Adipose tissue (tissue), 3 donors: ENCODE data around the gene TMEM41B. TPM values are rescaled to one million over a fixed set of nuclear protein-coding genes. Genes with fewer than 3 reads are reported as not detected.

Experiments used
- H3K27ac ChIP-seq: one replicate; pipeline ENCODE4 v1.5.1; 2013; ENCODE audit warnings: low read depth, low read length
- WGBS, 3 donors: extraction: QIAGEN DNeasy Blood & Tissue Kit; methylation state at CpG; one replicate each; pipeline ENCODE4 v1.1.7; 2013; 5-methylcytosine and 5-hydroxymethylcytosine counted together
- polyA plus RNA-seq, 3 donors: library from polyadenylated mRNA; stranded (reverse); fragments of 200-250 nt; gene quantifications; one replicate each; pipeline ENCODE4 v1.2.3, GENCODE V29; 2013
- donor health status: healthy with polysubstance abuse.
- donor health status: Bipolar disorder and iron deficiency.
- donor health status: healthy.

Gene TMEM41B
- polyA plus RNA-seq, 3 donors = 7.3 to 8.8 (median 8.8) TPM

DNA sequence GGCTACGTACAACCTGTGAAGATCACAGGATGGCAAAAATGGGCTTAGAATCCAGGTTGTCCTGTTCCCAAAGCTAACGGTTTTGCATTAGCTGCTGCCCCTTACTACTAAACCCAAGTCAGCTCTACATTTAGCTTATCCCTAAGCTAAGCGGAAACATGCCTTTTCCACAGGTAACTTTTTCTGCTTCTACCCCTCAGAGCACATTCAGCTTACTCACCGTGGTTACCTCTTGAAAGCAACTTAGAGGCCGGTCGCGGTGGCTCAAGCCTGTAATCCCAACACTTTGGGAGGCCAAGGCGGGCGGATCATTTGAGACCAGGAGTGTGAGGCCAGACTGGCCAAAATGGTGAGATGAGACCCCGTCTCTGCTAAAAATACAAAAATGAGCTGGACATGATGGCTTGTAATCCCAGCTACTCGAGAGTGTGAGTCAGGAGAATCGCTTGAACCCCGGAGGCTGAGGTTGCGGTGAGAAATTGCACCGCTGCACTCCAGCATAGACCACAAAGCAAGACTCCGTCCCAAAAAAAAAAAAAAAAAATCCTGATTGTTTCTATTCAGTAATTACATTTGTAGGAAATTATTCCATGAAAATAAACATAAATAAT lies 790 bp upstream of the TMEM41B start:
- peak overlapping the region; percentile 6 for H3K27ac ChIP-seq
- 46 to 73% (median 65%) methylated on average over 16 of the region's 16 CpGs for WGBS, 3 donors

DNA sequence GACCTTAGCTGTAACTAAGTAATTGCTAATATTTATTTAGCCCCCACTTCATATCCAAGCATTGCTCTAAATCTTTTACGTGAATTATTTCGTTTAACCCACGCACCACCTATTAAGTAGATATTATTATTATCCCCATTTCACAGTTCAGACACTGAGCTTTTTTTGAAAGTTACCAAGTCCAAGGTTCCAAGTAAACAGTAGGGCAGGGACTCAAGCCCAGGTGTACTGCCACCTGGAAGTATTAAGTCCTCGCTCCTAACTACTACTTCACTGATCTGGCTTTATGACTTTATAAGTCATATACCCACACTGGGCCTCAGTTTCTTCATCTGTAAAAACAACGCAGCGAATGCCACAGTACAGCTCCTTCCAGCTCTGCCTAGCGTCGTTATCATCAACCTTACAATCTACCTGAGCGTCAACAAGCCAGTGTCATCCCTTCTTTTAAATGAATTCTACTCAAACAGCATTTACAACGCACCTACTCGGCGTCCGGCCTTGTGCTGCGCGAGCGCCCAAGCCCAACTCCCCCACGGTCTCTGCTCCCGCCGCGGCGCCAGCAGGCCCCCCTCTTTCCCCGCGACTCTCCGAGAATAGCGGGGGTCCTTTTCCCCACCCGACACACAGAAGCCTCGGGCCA lies 624 bp downstream of the TMEM41B start:
- 1 to 2% (median 1%) methylated on average over 27 of the region's 27 CpGs for whole genome bisulfite sequencing, 3 donors
- H3K27ac ChIP-seq = no peak overlapping the region

DNA sequence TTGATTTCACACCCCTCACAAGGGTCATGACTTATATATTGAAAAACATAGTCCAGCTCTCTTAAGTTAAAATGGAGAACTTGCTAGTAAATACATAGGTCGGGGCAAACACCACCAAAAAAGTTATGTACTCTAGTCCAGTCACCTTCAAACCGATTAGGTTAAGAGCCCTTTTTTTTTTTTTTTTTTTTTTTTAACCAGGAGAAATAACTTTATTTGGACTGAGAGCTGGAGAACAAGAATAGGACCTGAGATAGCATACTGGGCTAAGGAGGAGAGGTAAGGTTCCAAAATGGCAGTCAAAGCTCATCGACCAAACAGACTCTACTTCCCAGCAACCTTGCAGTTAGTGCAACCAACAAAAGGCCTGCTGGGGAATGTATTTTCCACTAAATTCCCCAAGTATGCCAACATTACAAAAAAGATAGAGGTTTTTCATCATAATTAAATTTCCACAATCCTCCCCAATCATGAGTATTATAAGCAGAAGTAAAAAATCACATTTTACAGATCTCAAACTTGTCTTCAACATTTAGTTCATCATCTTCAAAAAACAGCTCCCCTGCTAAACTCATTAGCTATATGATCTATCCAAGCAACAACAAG lies 3.8 kb downstream of the TMEM41B start:
- no peak overlapping the region for H3K27ac ChIP-seq
- 80 to 95% (median 91%) methylated on average over 3 of the region's 3 CpGs for WGBS, 3 donors

DNA sequence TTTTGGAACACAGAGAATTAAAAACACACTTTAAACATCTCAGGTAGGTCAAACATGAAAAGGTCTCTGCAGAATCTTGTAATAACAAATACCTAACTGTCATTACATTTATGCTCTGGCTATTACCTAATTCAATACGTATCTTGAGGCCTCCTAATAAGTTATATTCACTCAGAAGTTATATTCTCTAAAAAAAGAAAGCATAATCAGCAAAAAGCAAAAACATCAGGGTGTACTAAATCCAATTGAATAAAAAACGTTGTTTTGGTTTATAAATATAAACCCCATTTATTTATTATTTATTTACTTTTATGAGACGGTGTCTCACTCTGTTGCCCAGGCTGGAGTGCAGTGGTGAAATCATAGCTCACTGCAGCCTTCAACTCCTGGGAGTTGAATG lies 10.2 kb downstream of the TMEM41B start:
- H3K27ac ChIP-seq = no peak overlapping the region
- 76 to 92% (median 87%) methylated on average over 3 of the region's 3 CpGs for WGBS, 3 donors

DNA sequence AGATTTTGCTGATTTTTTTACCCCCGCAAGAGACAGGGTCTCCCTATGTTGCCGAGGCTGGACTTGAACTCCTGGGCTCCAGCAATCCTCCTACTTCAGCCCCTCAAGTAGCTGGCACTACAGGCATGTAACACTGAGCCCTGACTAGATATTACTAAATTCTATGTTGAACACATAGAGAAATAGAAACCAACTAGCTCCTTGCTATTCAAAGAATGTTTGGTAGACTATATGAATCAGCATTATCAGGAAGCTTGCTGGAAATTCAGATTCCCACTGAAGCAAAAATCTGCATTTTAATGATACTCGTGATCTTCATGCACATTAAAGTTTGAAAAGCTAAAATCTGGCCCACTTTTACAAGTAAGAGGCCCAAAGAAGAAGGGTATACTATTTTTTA lies 11.9 kb downstream of the TMEM41B start:
- WGBS, 3 donors = 84 to 94% (median 89%) methylated on average over 3 of the region's 3 CpGs
- H3K27ac ChIP-seq = no peak overlapping the region

DNA sequence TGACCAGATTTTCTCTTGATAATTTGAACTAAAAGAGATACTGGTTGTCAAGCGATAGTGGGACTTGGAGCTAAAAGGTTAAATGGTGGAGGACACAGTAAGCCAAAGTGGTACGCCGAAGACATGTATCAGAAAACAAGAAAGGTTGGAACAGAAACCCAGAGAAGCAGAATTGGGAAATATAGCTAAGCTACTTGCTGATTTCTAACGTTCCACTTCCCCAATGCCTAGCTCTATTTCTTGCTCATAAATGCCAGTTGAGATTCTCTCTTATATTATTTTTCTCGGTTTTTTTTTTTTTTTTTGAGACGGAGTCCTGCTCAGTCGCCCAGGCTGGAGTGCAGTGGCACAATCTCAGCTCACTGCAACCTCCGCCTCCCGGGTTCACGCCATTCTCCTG lies 12.7 kb downstream of the TMEM41B start:
- no peak overlapping the region for H3K27ac ChIP-seq
- WGBS, 3 donors = 75 to 89% (median 78%) methylated on average over 9 to 10 of the region's 10 CpGs

DNA sequence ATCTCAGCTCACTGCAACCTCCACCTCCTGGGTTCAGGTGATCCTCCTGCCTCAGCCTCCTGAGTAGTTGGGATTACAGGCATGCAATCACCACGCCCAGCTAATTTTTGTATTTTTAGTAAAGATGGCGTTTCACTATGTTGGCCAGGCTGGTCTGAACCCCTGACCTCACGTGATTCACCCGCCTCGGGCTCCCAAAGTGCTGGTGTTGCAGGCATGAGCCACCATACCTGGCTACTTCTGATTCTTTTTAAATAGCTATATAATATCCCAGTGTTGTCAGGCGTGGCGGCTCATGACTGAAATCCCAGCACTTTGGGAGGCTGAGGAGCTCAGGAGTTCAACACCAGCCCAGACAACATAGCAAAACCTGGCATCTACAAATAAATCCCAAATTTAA lies 20.7 kb downstream of the TMEM41B start:
- WGBS, 3 donors = 95 to 99% (median 97%) methylated on average over 7 of the region's 7 CpGs
- no peak overlapping the region for H3K27ac ChIP-seq

DNA sequence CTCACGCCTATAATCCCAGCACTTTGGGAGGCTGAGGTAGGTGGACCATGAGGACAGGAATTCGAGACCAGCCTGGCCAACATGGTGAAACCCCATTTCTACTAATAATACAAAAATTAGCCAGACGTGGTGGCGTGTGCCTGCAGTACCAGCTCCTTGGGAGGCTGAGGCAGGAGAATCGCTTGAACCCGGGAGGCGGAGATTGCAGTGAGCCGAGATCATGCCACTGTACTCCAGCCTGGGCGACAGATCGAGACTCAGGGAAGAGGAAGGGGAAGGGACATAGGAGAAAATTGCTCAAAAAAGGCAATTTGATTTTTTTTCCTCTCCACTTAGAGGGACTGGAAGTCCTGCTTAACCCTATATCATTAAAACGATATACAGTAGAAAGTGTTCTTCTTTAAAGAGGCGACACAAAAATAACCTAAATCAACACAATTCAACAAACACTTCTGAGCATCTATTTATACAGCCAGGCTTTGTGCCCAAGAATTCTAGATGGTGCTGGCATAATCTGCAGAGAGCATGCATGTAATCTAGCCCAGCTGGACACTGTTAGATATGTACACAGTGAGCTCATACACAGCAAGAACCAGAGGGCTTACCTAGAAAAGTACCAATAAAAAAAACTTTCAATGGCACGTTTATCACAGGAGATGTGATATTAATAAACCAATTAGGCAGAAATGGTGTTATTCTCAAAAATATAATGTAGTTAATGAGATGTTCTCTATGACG lies 28.4 kb downstream of the TMEM41B start:
- H3K27ac ChIP-seq = no peak overlapping the region
- 91 to 96% (median 95%) methylated on average over 14 of the region's 14 CpGs for WGBS, 3 donors

DNA sequence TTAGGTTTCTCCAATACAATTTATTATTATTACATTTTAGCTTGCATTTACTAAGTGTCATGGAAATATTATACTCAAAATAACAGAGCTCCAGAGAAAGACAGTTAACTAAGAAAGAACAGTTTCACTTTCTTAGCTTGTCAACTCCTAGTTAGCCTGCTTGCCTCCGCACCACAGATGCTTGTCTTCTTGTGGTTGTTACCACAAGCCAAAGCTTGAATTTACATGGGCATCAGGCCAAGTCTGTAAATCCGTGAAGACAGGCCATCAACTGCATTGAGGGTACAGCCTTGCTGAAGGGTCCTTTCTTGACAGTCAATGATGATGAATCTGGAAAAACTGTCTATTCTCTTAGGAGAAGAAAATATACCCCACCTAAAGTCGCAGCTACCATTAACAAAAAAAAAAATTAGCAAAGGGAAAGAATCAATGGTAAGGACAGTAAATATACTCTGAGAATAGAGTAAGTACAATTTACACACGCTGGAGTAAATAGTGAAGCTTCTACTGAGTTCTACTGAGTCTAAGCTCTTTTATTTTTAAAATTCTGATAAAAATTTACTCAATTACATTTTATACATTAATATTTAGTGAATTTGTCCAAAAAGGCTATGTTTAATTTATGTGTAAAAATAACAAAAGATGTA lies 33.6 kb downstream of the TMEM41B start:
- no peak overlapping the region for H3K27ac ChIP-seq
- 47 to 54% (median 49%) methylated on average over 4 of the region's 4 CpGs for WGBS, 3 donors

DNA sequence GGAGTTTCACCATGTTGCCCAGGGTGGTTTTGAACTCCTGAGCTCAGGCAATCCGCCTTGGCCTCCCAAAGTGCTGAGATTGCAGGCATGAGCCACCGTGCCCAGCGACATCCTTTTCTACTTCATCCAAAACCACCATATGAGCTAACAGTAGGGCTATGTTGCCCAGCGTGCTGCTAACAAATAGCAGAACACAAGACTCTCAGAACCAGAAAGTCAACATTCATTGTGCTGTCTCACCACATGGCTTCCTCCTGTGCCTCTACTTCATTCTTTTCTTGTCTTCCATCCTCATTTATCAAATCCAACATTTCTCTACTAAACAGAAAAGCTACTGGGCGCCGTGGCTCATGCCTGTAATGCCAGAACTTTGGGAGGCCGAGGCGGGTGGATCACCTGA lies 37.2 kb downstream of the TMEM41B start:
- 94 to 97% (median 95%) methylated on average over 8 of the region's 8 CpGs for WGBS, 3 donors
- no peak overlapping the region for H3K27ac ChIP-seq

DNA sequence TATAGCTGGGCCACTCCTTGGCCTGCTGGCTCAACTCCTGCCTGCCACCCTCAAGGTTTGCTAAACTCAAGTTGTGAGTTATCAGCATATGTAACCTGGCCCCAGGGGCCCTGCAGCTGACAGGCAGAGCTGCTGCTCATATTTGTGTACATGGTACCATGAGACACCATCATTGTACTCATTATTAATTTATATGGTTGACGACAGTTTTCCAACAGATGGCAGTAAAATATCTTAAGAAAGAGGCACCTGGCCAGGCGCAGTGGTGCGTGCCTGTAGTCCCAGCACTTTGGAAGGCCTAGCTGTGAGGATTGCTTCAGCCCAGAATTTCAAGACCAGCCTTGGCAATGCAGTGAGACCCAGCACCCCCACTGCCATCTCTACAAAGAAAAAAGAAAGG lies 37.8 kb downstream of the TMEM41B start:
- WGBS, 3 donors = 89 to 95% (median 91%) methylated on average over 3 of the region's 3 CpGs
- no peak overlapping the region for H3K27ac ChIP-seq

DNA sequence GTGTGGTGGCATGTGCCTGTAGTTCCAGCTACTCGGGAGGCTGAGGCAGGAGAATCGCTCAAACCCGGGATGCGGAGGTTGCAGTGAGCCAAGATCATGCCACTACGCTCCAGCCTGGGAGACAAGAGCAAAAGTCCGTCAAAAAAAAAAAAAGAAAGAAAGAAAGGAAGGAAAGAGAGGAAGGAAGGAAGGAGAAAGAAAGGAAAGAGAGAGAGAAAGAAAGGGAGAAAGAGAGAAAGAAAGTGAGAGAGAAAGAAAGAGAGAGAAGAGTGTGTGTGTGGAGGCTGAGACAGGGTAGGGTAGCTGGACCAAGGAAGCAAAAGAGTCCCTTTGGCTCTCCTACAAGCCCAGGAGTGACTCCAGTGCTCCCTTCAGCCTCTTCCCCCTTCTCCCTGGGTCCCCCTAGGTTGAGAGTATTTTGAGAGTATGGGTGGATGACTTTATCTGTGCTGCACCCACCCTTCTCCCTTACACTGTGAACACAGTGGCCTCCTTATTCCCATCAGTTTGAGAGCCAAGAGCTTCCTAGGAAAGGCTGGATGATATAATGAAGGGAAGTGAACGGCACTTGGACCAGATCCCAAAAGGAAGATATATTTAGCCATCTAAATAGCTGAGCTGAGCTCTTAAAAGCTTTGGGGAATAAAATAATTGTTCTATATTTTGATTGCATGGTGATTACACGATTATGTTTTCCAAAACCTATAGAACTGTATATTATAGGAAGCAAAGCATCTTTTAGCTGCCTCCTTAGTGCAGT lies 39.7 kb downstream of the TMEM41B start:
- H3K27ac ChIP-seq = no peak overlapping the region
- 68 to 84% (median 71%) methylated on average over 8 of the region's 8 CpGs for WGBS, 3 donors

DNA sequence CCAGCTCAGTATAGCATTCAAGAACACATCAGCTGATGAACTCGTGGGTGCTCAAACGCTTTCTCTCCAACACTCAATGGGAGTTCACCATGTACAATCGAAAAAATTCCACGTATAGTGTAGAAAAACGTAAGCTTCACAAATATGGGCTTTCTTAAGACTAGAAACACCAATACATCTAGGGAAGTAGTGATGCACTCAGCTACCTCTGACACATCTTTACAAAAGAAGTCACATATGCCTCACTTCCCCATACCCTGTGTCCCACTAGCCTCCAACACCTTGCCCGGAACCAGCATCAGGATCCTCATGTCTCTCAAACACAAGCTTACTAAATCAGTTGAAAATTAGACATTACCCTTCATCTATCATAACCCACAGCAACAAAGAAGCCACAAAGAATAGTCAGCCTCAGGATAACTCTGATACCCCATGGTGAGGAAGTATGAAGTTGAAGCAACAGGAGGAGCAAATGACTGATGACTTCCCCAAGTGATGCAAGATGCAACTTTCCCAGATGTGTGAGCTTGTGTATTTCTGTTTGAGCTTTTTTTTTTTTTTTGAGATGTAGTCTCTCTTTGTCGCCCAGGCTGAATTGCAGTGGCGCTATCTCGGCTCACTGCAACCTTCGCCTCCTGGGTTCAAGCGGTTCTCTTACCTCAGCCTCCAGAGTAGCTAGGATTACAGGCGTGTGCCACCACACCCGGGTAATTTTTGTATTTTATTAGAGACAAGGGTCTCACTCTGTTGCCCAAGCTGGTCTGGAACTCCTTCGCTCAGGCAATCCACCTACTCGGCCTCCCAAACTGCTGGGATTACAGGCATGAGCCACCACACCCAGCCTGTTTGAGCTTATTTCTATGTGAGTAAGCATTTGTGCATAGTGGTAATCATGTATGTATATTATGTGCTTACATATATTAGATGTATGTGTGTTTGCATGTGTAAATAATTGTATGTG lies 40.7 kb downstream of the TMEM41B start:
- WGBS, 3 donors = 78 to 96% (median 83%) methylated on average over 15 of the region's 15 CpGs
- no peak overlapping the region for H3K27ac ChIP-seq

DNA sequence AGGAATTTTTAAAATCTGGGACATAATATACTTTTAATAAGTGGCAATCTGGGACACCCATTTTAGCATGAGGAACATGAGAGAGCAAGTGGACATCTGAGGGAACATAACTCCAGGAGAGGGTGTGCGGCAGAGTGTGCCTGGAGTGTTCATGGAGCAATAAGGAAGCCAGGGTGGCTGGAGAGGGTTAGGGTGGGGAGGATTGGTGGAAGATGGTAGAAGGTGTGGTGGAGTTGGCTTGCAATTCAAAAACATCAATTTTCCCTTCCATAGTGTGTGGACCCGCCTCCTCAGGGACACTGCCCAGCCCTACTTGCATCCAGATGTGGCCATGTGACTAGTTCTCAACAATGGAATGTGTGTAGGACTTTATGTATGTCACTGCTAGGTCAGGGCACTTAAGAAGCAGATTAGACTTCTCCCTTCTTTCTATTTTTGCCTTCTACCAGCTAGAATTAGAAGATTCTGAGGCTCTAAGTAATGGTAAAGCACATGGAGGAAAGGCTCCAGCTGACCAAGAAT lies 44.8 kb downstream of the TMEM41B start:
- 76 to 94% (median 93%) methylated on average over 2 of the region's 2 CpGs for WGBS, 3 donors
- no peak overlapping the region for H3K27ac ChIP-seq

DNA sequence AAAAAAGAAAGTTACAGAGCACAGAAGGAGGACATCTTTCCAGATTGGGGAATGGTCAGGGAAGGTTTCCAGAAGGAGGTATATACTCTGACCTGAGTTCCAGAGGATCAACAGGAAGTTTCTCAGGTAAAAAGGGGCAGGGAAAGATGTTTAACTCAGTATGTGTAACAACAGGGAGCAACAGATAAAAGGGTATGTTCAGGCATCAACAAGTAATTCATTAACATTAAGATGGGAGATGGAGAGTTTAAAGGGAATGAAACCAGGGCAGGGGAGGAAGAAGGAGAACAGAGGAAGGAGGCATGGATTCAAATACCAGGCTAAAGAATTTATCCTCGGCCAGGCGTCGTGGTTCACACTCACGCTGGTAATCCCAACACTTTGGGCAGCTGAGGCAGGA lies 46.7 kb downstream of the TMEM41B start:
- WGBS, 3 donors = 89 to 90% (median 89%) methylated on average over 4 of the region's 4 CpGs
- H3K27ac ChIP-seq = no peak overlapping the region

DNA sequence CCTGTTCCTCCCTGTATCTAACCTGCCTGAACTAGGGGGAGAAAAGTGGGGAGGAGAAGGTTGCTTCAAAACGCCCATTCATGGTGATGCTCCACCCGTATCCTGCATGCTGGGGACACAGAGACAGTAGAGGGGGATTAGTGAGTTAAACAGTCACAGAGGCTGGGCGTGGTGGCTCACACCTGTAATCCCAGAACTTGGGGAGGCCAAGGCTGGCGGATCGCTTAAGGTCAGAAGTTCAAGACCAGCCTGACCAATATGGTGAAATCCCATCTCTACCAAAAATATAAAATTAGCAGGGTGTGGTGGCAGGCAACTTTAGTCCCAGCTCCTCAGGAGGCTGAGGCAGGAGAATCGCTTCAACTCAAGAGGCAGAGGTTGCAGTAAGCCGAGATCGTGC lies 47.5 kb downstream of the TMEM41B start:
- WGBS, 3 donors = 95 to 96% (median 95%) methylated on average over 8 of the region's 8 CpGs
- H3K27ac ChIP-seq = no peak overlapping the region

DNA sequence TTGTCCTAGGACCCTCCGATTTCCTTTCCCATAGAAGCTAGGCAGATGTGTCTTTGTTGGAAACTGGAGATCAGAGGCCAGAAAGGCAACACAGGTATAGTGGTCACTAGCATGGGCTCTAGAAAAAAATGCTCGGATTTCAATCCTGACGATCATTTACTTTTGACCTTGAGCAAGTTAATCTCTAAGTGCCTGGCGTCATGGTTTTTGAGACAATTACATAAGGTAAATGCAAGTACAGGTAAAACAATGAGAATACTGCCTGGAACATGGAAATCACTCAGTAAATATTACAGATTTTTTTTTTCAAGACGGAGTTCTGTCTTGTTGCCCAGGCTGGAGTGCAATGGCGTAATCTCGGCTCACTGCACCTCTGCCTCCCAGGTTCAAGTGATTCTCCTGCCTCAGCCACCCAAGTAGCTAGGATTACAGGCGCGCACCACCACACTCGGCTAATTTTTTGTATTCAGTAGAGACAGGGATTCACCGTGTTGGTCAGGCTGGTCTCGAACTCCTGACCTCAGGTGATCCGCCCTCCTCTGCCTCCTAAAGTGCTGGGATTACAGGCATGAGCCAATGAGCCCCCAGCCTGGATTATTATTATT lies 48.2 kb downstream of the TMEM41B start:
- 62 to 90% (median 87%) methylated on average over 13 of the region's 13 CpGs for WGBS, 3 donors
- no peak overlapping the region for H3K27ac ChIP-seq
